Measurements from ENCODE around the gene CR2.

- TF ChIP-seq, protein P1, sequence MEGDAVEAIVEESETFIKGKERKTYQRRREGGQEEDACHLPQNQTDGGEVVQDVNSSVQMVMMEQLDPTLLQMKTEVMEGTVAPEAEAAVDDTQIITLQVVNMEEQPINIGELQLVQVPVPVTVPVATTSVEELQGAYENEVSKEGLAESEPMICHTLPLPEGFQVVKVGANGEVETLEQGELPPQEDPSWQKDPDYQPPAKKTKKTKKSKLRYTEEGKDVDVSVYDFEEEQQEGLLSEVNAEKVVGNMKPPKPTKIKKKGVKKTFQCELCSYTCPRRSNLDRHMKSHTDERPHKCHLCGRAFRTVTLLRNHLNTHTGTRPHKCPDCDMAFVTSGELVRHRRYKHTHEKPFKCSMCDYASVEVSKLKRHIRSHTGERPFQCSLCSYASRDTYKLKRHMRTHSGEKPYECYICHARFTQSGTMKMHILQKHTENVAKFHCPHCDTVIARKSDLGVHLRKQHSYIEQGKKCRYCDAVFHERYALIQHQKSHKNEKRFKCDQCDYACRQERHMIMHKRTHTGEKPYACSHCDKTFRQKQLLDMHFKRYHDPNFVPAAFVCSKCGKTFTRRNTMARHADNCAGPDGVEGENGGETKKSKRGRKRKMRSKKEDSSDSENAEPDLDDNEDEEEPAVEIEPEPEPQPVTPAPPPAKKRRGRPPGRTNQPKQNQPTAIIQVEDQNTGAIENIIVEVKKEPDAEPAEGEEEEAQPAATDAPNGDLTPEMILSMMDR (IDR thresholded peaks at IDR 0.05): peak; percentile 60 to 68 (median 63)
- no peak for TF ChIP-seq EP300 (IDR thresholded peaks at IDR 0.05; ENCODE audit: low read depth)
- no peak for TF ChIP-seq POLR2A (IDR thresholded peaks at IDR 0.05)
- TF ChIP-seq POLR2AphosphoS5 (IDR thresholded peaks at IDR 0.05): no peak
These were observed 45.4 kb downstream of the CR2 start for GRCh38 chr1:207499573-207499972.

All from transverse colon (tissue), 4 donors.